HG02981 (cell line): ENCODE results near the gene RCL1.
"Not testable (repeated sequence)": the region's sequence is repeated elsewhere in the genome, so short reads cannot be mapped to it uniquely, and the experiment has no call there.

ENCODE experiments used
- ATAC-seq: cut with Tn5 transposase; IDR thresholded peaks from one replicate; pipeline ENCODE4 v1.9.1; 2021; ENCODE audit warnings: mild to moderate bottlenecking, moderate library complexity; ENCODE audit not compliant: unreplicated experiment

The RCL1 gene

GRCh38 chr9:4792572-4793458 is at the start of gene RCL1:
TSS of gene RCL1 (plus strand) at chr9:4792944. CDS start at chr9:4793092, 148 bp downstream.
- peak; percentile 96 for ATAC-seq

GRCh38 chr9:4743131-4743875 is 49.4 kb upstream of the RCL1 start:
- no peak for ATAC-seq

GRCh38 chr9:4746278-4747030 is 46.3 kb upstream of the RCL1 start:
- ATAC-seq, result no peak

- no peak for ATAC-seq
These were observed 44.1 kb upstream of the RCL1 start for GRCh38 chr9:4748612-4749011.

GRCh38 chr9:4750023-4750673 is 42.6 kb upstream of the RCL1 start:
- ATAC-seq, result no peak

- ATAC-seq, result not testable (repeated sequence)
These were observed 38.2 kb upstream of the RCL1 start for GRCh38 chr9:4754530-4754929.

GRCh38 chr9:4755026-4755609 is 37.6 kb upstream of the RCL1 start:
- no peak for ATAC-seq

GRCh38 chr9:4756420-4756819 is 36.3 kb upstream of the RCL1 start:
- no peak for ATAC-seq

GRCh38 chr9:4760122-4760521 is 32.6 kb upstream of the RCL1 start:
- ATAC-seq, result no peak

- peak; percentile 78 for ATAC-seq
These were observed 30.4 kb upstream of the RCL1 start for GRCh38 chr9:4762108-4762885.

- ATAC-seq, result no peak
These were observed 29.7 kb upstream of the RCL1 start for GRCh38 chr9:4762886-4763541.

GRCh38 chr9:4764033-4764432 is 28.7 kb upstream of the RCL1 start:
- ATAC-seq, result no peak

GRCh38 chr9:4768681-4769080 is 24.1 kb upstream of the RCL1 start:
- ATAC-seq, result no peak

GRCh38 chr9:4769321-4770080 is 23.2 kb upstream of the RCL1 start:
- ATAC-seq, result no peak

- no peak for ATAC-seq
These were observed 21.0 kb upstream of the RCL1 start for GRCh38 chr9:4771788-4772187.

GRCh38 chr9:4774209-4774608 is 18.5 kb upstream of the RCL1 start:
- ATAC-seq, result no peak

GRCh38 chr9:4774958-4775357 is 17.8 kb upstream of the RCL1 start:
- ATAC-seq, result not testable (repeated sequence)

GRCh38 chr9:4780651-4781050 is 12.1 kb upstream of the RCL1 start:
- no peak for ATAC-seq
